NCI-H2196 treated with DMSO at 0.1 percent for 48 hours (cell line): ENCODE data around the gene MRPL48.
"Not testable (repeated sequence)": the region's sequence is repeated elsewhere in the genome, so short reads cannot be mapped to it uniquely, and the experiment has no call there.

ENCODE experiments used
- DNase-seq: peaks from one replicate; lab custom pipeline; 2025; ENCODE audit not compliant: unreplicated experiment; lab: John Stamatoyannopoulos, UW

Gene MRPL48

GRCh38 chr11:73779084-73779902 is 8.4 kb upstream of the MRPL48 start:
- DNase-seq: peak; percentile 98

- DNase-seq: no peak
These were observed 6.4 kb upstream of the MRPL48 start for GRCh38 chr11:73781303-73781702.

- DNase-seq: no peak
These were observed 4.1 kb upstream of the MRPL48 start for GRCh38 chr11:73783483-73784020.

GRCh38 chr11:73784080-73784634 is 3.5 kb upstream of the MRPL48 start:
- no peak for DNase-seq

- DNase-seq: no peak
These were observed 2.9 kb upstream of the MRPL48 start for GRCh38 chr11:73784734-73785133.

- not testable (repeated sequence) for DNase-seq
These were observed 2.2 kb upstream of the MRPL48 start for GRCh38 chr11:73785467-73785866.

- no peak for DNase-seq
These were observed 527 bp upstream of the MRPL48 start for GRCh38 chr11:73787051-73787642.

- DNase-seq: no peak
These were observed 1.6 kb downstream of the MRPL48 start for GRCh38 chr11:73789279-73789670.

GRCh38 chr11:73792584-73792983 is 4.9 kb downstream of the MRPL48 start:
- DNase-seq: no peak

GRCh38 chr11:73795925-73796632 is 8.4 kb downstream of the MRPL48 start:
- DNase-seq: no peak

- DNase-seq: peak; percentile 61
These were observed 9.8 kb downstream of the MRPL48 start for GRCh38 chr11:73797457-73797856.

GRCh38 chr11:73800276-73800806 is 12.7 kb downstream of the MRPL48 start:
- DNase-seq: no peak

- no peak for DNase-seq
These were observed 13.5 kb downstream of the MRPL48 start for GRCh38 chr11:73801136-73801535.

- no peak for DNase-seq
These were observed 17.0 kb downstream of the MRPL48 start for GRCh38 chr11:73804712-73805111.

GRCh38 chr11:73808052-73808451 is 20.4 kb downstream of the MRPL48 start:
- DNase-seq: no peak

- no peak for DNase-seq
These were observed 23.0 kb downstream of the MRPL48 start for GRCh38 chr11:73810637-73811036.

- DNase-seq: no peak
These were observed 24.6 kb downstream of the MRPL48 start for GRCh38 chr11:73812234-73812633.

- no peak for DNase-seq
These were observed 27.1 kb downstream of the MRPL48 start for GRCh38 chr11:73814812-73815211.

GRCh38 chr11:73818846-73819245 is 31.2 kb downstream of the MRPL48 start:
- DNase-seq: no peak

GRCh38 chr11:73830261-73830660 is 42.6 kb downstream of the MRPL48 start:
- no peak for DNase-seq

GRCh38 chr11:73833067-73833466 is 45.4 kb downstream of the MRPL48 start:
- DNase-seq: no peak
